ENCODE measurements around the gene PRUNE2.
A peak's percentile ranks its signal among the peaks of the same experiment; 100 is the strongest.

The PRUNE2 gene

DNA sequence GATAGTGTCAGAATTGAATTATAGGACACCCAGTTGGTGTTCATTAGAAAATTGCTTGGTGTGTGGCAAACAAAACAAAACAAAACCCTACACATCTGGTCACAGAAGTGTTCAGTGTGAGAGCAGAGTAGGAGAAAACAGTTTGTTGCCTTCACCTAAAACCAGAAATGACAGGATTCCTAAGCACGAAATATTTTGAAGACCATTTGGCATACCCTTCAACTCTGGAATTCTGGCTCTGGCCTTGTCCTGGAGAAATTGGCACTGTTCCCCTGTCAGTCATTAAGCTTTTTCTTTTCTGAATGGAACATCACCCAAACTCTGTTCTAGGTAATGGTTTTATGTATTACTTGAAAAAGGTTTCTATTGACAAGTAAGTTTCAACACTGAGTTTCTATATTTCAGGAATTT is 251.9 kb downstream of the PRUNE2 start:
- DNase-seq, result no peak

DNA sequence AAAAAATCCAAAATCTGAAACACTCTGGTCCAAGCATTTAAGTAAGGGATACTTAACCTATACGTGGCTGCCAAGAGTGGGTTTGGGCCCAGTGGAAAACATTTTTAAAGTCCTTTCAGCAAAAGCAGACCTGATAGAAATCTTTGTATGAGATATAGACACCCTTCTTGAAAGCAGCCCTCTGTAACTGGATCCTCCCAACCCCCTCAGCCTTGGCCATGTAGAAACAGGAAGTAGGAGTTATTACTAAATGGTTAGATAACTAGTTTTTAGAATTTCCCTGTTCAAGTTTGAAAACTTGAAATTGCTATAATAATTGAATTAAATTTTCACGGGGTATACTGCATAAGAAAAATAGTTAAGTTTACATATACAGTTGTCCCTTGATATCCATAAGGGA is 253.0 kb downstream of the PRUNE2 start:
- no peak for DNase-seq

DNA sequence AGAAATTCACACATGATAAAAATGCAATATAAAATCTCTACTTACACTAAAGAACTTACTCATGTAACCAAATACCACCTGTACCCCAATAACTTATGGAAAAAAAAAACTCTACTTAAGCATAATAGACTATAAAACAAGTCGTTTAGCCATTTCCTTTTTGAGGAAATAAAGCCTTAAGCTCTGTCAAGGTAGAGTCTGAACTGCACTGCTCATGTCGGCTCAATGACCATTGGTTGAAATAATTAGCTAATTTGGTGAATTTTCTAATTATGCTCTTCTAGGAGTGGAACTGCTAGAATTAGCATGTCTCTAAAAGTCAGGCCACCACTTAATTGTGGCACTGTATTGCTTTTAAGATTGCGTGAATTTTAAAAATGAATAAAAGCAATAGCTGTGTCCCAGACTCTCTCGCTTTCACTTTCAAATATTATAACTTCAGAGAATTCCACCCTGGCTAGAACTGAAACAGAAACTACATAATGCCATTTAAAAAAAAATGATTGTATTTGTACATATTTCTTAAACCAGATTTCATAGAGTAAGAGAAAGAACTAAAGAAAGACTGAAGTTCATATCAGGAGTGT is 254.7 kb downstream of the PRUNE2 start:
- no peak for DNase-seq

DNA sequence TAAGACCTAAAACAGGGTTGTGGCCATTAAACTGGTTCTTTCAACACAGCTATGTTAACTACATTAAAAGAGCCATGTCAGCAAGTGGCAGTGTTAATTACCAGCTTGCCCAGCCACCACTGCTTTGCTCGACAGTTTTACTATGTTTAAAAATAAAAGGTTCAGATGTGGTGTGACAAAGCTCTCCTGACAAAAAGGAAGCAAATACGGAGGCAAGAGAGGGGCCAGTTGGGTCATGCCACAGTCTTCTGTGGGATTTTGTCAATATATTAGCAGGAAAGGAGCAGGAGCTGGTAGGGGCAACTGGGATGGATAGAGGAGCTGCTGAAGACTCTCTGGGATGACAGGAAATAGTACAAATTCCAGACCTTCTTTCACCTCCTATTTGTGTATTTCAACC is 255.2 kb downstream of the PRUNE2 start:
- DNase-seq, result no peak

DNA sequence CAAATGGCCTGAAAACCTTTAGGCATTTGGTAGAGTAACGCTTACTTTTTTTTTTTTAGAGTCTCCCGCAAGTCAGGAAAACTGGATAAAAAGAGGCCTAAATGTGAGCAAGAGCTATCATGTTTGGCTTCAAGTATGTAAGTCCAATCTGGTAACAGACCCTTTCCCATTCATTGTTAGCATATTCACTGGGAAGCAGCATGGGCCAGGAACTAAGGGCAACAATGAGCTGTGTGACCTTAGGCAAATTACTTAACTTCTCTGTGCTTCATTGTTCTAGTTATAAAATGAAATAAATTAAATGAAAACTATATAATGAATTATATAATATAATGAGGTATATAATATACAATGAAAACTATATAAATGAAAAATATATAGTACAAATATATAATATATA is 256.0 kb downstream of the PRUNE2 start:
- DNase-seq, result no peak

DNA sequence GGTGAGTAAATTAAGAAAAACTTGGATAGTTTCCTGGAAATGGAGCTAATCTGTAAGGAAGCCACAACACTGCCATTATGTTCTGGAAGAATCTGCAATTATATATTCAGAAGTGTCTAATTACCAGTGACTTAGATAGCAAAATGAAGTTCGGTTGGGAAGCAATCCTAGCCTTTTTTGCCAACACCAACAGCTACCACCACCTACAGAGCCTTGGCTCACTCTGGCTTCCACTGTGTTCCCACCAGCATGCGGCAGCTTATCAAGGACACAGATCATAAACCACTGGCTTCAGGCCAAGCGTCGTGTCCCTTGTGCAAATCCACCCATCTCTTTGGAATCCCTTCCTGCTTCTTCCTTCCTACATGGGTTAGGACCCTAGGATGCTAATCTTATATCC is 259.7 kb downstream of the PRUNE2 start:
- DNase-seq, result no peak

DNA sequence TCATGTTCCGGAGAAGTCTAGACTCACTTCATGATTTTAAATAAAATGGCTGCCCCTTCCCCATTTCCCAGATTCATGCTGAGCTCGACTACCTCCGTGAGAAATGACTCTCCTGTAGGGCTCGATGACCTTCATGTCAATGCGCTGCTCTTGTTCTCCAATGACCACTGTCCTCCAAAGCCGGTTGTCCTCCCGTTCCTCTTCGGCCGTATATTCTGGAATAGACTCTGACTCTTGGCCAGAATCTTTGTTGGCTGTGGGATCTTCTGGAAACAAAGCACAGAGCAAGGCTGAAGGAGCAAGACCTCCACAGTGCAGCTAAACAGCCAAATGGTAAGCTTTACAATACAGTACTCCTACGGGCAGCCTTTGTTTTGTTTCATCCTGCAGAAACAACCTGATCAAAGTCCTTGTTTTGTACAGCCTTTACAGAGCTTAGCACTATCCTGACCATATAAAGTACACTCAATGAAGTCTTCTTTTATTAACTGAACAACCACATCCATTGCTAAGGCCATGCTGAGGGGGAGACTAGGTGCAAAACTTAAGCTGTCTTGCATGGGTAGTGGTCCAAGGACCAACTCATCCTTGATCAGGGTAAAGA is 261.2 kb downstream of the PRUNE2 start:
- DNase-seq, result no peak

DNA sequence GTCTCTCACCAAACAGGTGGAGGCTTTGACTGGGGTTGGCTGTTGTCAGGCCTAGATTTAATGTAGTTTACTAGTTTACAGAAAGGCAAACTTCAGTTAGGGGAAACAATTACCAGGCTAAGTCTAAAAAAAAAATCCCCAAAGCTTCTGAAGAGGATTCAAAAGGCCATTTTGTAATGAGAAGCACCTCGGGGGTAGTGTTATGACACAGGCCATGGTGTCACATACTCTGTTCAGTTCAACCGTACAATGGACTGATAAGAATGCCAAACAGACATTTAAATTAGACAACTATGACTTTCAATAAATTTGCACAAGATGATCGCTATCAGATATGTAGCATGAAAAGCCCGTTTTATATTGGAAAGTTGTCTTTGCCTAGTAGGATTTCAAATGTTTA is 261.7 kb downstream of the PRUNE2 start:
- no peak for DNase-seq

DNA sequence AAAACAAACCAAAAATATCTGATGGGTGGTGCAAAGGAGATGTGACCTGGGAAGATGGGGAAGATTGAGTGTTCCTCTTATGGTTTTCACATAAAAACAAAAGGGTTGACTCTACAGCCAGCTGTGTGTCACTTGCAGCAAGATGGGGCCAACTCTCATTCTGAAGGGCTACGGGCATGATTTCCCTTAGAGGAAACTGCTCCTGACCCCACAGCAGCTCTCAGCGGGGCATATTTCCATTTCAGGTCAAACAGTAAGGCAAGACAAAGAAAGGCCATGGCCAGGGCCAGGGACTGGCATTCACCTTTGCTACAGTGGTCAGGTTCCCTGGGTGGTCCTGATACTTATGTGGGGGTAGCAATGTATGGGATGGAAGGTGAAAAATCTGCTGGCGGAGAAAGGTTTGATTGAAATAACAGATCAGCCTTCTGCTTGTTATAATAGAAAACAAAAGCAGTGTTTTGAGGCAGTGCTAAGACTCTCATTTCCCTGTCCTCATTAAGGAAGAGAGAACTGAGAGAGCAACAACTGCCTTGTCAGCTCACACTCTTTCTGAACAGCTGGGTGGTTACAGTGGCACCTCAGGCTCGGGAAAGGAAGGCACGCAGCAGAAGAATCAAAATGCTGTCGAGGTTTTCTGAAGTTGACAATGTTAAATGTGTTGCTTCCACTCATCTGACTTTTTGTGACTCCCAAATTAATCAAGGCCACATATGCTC is 262.4 kb downstream of the PRUNE2 start:
- DNase-seq, result no peak

DNA sequence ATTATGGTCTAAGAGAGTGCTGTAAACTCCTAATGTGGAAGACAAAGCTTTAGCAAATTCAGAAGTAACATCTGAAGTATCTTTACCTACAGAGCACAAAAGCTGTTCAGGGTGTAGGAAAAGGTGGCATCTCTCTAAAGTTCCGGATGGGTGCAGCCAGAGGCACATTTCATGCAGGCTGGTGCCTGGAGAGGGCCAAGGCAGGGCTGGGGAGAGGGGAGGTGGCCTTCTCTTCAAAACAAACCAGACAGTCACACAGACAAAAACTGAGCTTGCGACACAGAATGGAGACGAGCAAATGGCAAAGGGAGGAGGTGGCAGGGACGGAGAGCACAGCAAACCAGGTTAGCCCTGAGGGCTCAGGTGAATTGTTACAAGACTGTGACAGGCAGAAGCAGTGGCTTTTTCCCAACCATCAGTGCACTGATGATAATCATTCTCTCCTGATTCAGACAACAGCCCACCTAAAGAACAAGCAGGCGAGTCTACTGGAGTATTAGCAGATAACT is 263.2 kb downstream of the PRUNE2 start:
- DNase-seq, result no peak

DNA sequence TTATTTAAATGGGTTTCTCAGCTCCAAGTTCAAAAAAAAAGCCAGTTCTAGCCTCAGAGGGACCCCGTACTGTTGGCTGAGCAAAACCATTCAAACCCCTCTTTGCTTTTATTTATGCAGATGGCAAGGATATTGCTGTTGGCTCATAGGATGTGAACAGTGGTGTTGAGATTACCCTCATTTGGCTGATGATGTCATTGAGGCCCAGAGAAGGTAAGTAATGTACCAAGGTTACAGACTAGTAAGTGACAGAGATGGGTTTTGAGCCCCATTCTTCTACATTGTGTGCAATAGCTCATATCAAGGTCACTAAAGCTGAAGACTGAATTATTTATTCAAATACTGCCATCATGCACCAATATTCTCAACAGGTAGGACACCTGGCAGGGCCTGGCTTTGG is 263.8 kb downstream of the PRUNE2 start:
- no peak for DNase-seq

DNA sequence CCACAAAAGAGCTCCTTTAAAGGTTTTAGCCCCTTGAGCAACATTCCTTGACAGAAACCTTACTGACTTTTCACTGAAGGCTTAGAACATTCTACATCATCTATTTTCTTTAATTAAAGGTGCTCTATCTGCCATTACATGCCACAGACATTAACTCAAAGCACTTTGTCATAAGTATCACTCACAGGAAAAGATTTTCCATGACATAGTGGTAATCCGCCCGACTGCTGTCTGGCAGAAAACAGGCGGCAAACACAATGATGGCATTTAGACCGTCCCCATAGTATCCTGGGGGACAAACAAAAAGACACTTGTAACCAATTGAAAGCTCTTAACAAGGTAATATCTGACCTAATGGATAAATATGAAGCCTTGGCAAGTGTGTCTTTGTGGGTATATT is 267.9 kb downstream of the PRUNE2 start:
- DNase-seq, result no peak

DNA sequence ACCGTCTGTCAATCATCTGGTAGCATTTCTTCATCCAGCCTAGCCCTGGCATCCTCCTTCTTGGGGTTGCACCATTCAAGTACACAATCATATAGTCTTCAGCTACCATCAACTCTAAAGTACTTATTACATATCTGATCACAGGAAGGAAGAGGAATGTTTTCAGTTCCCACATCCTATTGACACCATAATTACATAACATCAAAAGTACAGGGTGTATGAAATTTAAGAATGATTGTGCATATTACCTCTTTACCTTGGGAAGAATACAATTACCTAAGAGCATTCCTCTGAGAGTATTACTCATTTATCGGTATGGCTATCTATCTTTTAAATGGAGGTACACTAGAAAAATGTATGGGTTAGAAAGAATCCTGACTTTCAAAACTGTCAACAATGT is 268.5 kb downstream of the PRUNE2 start:
- no peak for DNase-seq

DNA sequence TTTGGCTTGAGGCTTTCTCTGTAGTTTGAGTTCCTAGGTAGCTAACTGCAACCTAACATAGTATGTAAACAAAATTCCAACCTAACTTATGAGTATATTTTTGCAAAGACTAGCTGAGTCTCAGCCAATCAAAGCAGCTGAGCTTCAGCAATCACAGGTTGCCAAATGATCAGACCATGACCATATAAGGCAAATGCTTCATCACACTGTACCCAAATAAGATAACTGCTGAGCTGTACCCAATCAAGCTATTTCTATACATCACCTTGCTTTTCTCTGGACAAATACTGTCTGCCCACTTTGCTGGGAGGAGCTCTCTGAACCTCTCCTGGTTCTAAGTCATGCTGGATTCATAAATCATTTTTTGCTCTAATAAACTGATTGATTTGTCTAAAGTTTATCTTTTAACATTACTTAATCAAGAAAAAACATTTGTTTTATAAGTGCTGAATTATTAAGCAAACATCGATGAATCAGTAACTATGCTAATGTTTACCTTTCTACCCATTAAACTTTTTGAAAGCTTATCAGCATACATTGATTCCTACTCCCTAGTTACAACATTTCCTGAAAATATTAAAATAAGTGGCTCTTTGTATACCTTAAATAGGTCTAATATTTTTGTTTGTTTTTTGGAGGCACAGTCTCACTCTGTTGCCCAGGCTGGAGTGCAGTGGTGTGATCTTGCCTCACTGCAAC is 271.4 kb downstream of the PRUNE2 start:
- DNase-seq, result peak; percentile 9

DNA sequence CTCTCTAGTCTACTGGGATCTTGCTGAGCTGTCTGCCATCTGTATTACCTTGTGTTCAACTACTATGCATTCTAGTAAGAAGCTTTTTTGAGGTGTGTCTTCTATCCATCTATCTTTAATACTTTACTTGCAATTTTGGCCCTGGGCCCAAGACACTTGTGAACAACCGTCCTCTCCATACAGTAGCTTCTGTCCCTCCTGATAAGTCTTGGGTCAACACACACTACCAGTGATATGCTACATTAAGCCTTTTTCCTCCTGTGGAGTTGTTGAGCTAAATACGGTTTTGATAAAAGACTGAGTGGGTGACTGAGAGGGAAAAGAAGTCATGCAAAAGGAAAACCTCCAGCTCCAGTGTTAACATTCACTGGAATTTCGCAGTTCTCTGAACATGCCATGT is 275.0 kb downstream of the PRUNE2 start:
- DNase-seq, result no peak

DNA sequence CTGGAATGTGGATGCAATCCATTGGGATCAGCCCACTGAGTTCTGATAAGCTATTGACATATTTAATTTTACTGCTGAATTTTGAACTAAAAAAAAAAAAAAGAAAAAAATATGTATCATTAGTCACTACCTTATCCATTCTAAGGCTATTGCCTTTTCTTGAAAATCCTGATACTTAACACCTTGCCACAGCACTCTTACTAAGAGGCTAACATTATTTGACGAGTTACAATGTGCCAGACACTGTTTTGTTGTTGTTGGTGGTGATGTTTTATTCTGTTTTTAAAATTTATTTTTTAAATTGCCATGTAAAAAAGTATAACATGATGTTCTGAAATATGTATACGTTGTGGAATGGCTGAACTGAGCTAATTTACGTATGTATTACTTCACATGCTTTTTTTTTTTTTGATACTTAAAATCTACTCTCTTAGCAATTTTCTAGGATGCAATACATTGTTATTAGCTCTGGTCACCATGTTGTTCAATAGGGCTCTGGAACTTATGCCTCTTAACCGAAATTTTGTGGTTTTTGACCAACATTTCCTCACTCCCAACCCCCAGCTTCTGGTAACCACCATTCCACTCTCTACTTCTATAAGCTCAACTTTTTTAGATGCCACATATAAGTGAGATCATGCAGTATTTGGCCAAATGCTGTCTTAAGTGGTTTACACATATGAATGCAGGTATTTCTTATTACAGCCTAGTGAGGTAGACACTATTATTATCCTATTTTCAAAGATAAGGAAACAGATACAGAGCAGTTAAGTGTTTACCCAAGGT is 276.5 kb downstream of the PRUNE2 start:
- DNase-seq, result no peak

DNA sequence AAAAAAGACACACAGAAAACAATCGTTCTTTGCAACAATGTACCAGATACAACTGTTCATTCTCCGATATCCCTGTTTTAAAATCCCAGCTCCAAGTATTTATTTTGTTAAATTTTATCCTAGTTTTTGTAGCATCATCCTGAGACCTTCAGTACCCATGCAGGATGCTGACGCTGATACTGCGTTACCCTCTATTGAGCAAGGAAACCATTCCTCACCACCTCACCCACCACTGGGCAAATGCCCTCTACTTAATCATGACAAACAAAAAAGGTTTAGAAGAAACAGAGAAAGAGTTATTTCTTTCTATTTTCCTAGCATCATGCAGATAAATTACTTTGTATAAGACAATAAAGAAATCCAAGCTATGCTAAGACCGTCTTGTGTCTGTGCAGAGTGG is 277.8 kb downstream of the PRUNE2 start:
- no peak for DNase-seq

DNA sequence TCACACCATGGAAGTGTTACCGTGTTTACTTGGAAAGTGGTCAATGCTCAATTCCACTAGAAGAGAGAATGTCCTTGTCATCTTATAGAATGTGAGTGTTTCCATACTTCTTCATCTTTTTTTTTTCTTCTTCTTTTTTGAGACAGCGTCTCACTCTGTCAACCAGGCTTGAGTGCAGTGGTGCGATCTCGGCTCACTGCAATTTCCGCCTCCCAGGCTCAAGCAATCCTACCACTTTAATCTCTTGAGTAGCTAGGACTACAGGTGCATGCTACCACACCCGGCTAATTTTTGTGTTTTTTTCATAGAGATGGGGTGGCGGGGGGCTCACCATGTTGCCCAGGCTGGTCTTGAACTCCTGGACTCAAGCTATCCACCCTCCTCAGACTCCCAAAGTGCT is 278.9 kb downstream of the PRUNE2 start:
- DNase-seq, result no peak

DNA sequence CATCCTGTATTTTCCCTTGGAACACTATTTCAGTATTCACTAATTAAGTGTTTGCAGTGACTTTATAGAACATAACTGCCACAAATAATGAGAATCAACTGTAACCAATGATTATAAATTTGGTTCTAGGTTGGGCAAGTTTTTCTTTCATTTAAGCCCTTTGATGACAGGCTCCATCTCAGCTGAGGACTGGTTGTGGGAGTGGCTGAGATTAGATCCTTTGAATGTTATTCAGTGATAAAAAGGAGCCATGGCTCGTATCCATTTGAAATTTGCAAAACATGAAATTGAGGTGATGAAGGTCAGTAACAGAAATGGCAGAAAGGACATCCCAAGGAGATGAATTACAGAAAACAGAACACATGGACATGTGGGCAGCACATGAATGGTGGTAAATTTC is 279.8 kb downstream of the PRUNE2 start:
- no peak for DNase-seq

DNA sequence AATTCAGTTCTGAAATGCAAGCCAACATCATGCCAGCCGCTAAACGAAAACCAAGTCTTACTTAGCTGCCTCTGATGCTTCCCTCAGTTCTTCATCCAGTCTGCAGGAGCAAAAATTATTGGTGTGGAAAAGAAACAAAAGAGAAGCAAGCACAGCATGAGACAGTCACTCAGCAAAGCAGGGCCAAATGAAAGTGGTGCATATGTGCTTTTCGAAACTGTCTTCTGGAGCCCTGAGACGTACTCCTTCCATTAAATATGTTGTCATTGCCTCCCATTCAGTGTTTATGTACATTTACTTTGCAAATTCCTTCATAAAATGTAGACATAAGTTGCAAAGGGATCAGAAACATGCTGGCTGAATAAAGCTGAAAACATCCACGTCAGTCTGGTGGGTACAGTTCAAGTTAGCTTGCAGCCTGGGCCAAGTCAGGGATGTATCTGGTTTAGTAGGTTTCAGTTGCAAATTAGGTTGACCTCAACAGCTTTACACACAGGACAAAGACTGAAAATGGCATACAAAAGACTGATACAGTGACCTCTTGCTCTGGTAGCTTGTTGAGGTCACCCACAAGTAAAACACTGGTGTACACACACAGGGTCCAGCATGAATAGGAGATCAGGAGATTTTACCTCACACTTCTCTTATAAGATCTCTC is 281.4 kb downstream of the PRUNE2 start:
- DNase-seq, result no peak

DNA sequence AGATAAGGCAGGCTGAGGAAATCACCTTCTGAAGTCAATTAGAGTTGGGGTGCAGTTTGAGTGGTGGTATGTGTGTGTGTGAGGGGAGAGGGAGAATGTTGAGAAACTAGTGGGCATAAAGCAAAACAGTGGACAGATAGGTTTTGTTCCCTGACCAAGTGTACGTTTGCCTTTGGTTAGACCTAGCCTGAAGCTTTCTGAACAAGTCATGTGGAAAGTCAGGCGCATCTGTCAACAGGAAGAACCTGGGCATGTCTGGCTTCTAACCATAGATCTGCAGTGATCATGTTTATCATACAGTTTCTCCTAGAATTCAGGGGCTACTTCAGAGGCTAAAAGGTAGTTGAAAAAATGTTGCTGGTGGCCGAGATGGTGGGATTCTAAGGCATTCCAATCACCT is 284.9 kb downstream of the PRUNE2 start:
- DNase-seq, result no peak

DNA sequence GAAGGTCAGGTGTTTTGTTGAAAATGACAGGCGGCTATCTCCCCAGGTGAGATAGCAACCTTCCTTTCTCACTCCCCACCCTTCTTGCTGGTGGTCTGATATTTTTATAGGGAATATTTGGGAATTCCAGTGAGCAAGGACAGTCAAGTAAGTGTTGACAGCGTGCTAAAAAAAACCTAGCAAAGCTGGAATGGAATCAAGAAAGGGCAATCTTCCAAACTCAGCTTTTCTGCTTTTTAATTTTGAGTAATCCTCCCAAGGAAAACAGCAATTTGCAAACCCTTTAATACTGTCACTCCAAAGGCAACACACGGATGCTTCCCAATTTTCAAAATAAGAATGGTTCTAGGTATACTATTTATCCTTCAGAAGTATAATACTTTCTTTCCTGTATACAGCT is 285.3 kb downstream of the PRUNE2 start:
- no peak for DNase-seq

DNA sequence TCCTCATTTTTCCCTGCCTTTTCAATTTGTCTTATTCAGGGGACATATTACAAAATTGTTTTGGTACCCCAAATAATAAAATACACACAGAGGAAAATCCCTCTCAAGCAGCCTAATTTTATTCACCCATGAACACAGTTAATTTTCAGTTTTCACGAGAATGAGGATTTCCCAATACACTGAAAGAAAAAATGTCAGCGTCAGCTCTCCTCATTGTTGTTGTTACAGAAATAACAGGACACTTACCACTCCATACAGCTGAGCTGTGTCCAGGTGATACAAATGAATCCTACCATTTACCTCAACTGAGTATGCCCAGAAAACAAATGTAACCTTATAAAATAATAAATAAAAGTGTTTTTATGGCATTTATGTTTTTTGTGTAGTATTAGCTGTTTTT is 286.3 kb downstream of the PRUNE2 start:
- no peak for DNase-seq

Measured in NCI-H1436 treated with DMSO at 0.1 percent for 48 hours (cell line).